HepG2 (cell line): ENCODE data around the gene SUSD2. TPM values are rescaled to one million over a fixed set of nuclear protein-coding genes. Genes with fewer than 3 reads are reported as not detected.

Experiments used
- ATAC-seq: fragments of 200-7000 bp; cut with Tn5 transposase; 3 replicates; pipeline ENCODE4 v1.9.1; 2020; ENCODE audit warnings: mild to moderate bottlenecking, moderate library complexity
- BruUV-seq: library from RNA; stranded (reverse); fragments of 400-500 nt; replicated peaks from 2 replicates; lab custom pipeline; 2021; lab: Mats Ljungman, UMichigan
- CTCF ChIA-PET: fragments of 300-600 bp; formaldehyde crosslinking; extraction: SDS; loops from one replicate; lab custom pipeline; 2021; ENCODE audit warnings: low total read pairs, inconsistent platforms, low intra/inter-chr PET ratio; lab: Yijun Ruan, JAX
- POLR2A ChIA-PET: fragments of 350-600 bp; sonication (Branson Sonifier 250); formaldehyde crosslinking; loops from one replicate; lab custom pipeline; 2020; ENCODE audit warnings: antibody characterized with exemption, inconsistent platforms; lab: Yijun Ruan, JAX
- DNase-seq: peaks from one replicate; pipeline ENCODE4 v3.0.0-alpha.2; 2015; ENCODE audit warnings: low spot score
- FAIRE-seq: peaks from 3 replicates; lab custom pipeline; 2011; peaks lifted over from hg19 to GRCh38; lab: Jason Lieb, UNC
- H2AFZ ChIP-seq: one replicate; pipeline ENCODE4 v1.6.1; 2011; ENCODE audit warnings: low read length, inconsistent platforms
- H3K27ac ChIP-seq: fragments of 300-600 bp; 3 replicates; pipeline ENCODE4 v1.8.0; 2011; ENCODE audit warnings: mixed run types, mild to moderate bottlenecking, mixed read lengths, low read length, inconsistent platforms; ENCODE audit not compliant: insufficient read depth; ENCODE audit errors: extremely low read length
- H3K27me3 ChIP-seq, 2 experiments: fragments of 200-600 bp in 1 of 2; 2 replicates in 1 of 2; 3 replicates in 1 of 2; pipeline versions ENCODE4 v1.6.0 to v1.8.0; 2011; ENCODE audit warnings: low read length in 2 of 2, mild to moderate bottlenecking in 2 of 2, moderate library complexity in 2 of 2, inconsistent platforms in 1 of 2; ENCODE audit not compliant: insufficient read depth in 2 of 2, control insufficient read depth in 1 of 2
- H3K36me3 ChIP-seq, 2 experiments: fragments of 200-600 bp in 1 of 2; replicated peaks in 1 of 2; 2 replicates in 1 of 2; 3 replicates in 1 of 2; pipeline versions ENCODE4 v1.5.1 to v1.8.0; 2011; ENCODE audit warnings: low read length in 2 of 2, inconsistent platforms in 1 of 2; ENCODE audit not compliant: insufficient read depth in 2 of 2, control insufficient read depth in 1 of 2
- H3K4me1 ChIP-seq: 2 replicates; pipeline ENCODE4 v1.5.1; 2012; ENCODE audit warnings: low read length, inconsistent platforms; ENCODE audit not compliant: insufficient read depth
- H3K4me2 ChIP-seq: 2 replicates; pipeline ENCODE4 v1.6.0; 2011; ENCODE audit warnings: low read depth, low read length, inconsistent platforms
- H3K4me3 ChIP-seq, 3 experiments: fragments of 200-600 bp in 1 of 3; sonication (generic), shearing (Covaris generic) in 1 of 3; replicated peaks in 1 of 3; 2 replicates each; pipeline ENCODE4 v1.5.1; 2011 to 2016; ENCODE audit warnings: low read length in 3 of 3, inconsistent platforms in 2 of 3, low read depth in 2 of 3, mild to moderate bottlenecking in 2 of 3, control low read depth in 1 of 3, mixed read lengths in 1 of 3; ENCODE audit not compliant: insufficient read depth in 1 of 3
- H3K79me2 ChIP-seq: one replicate; pipeline ENCODE4 v1.6.1; 2011; ENCODE audit warnings: low read length, inconsistent platforms; ENCODE audit not compliant: insufficient read depth
- H3K9ac ChIP-seq: 2 replicates; pipeline ENCODE4 v1.6.0; 2011; ENCODE audit warnings: mild to moderate bottlenecking, low read depth, low read length, inconsistent platforms; ENCODE audit not compliant: insufficient read depth
- H3K9me3 ChIP-seq: 2 replicates; pipeline ENCODE4 v1.5.1; 2012; ENCODE audit warnings: mild to moderate bottlenecking, low read length
- H4K20me1 ChIP-seq: 2 replicates; pipeline ENCODE4 v1.6.0; 2011; ENCODE audit warnings: inconsistent platforms, mild to moderate bottlenecking, low read length, moderate library complexity; ENCODE audit not compliant: insufficient read depth
- FLYWCH1 ChIP-seq: sonication (generic); formaldehyde crosslinking; IDR thresholded peaks from 2 replicates; pipeline ENCODE4 v1.8.1; 2023; ENCODE audit warnings: mild to moderate bottlenecking, missing genetic modification reagents
- KMT2B ChIP-seq: IDR thresholded peaks from 2 replicates; pipeline ENCODE4 v1.6.1; 2016; ENCODE audit warnings: missing genetic modification reagents, missing compliant biosample characterization
- NR2F6 ChIP-seq, 2 experiments: IDR thresholded peaks; 2 replicates each; pipeline ENCODE4 v1.6.1; 2016; ENCODE audit warnings: antibody characterized with exemption in 1 of 2, mild to moderate bottlenecking in 1 of 2
- SRSF1 ChIP-seq: fragments of 200-400 bp; formaldehyde crosslinking; optimal IDR thresholded peaks from 2 replicates; pipeline ENCODE3; 2017; ENCODE audit warnings: mild to moderate bottlenecking, low read depth, low read length, moderate library complexity
- TBL1XR1 ChIP-seq: fragments of 150-350 bp; IDR thresholded peaks from 2 replicates; pipeline ENCODE4 v1.6.1; 2014; ENCODE audit warnings: borderline replicate concordance, low read length; ENCODE audit not compliant: partially characterized antibody
- ZBTB42 ChIP-seq: sonication (generic); formaldehyde crosslinking; IDR thresholded peaks from 2 replicates; pipeline ENCODE4 v1.5.0; 2020; ENCODE audit warnings: mild to moderate bottlenecking, missing genetic modification reagents
- ZMYM4 ChIP-seq: sonication (generic); formaldehyde crosslinking; IDR thresholded peaks from 2 replicates; pipeline ENCODE4 v1.8.1; 2023; ENCODE audit warnings: mild to moderate bottlenecking, missing genetic modification reagents
- ZNF709 ChIP-seq: sonication (generic); formaldehyde crosslinking; IDR thresholded peaks from 2 replicates; pipeline ENCODE4 v1.5.0; 2020; ENCODE audit warnings: mild to moderate bottlenecking, missing genetic modification reagents
- ZSCAN12 ChIP-seq: sonication (generic); formaldehyde crosslinking; IDR thresholded peaks from 2 replicates; pipeline ENCODE4 v1.9.0; 2021; ENCODE audit warnings: mild to moderate bottlenecking, missing genetic modification reagents
- ZSCAN29 ChIP-seq: sonication (generic); formaldehyde crosslinking; conservative IDR thresholded peaks from 2 replicates; pipeline ENCODE4 v1.4.0; 2020; ENCODE audit warnings: mild to moderate bottlenecking, missing genetic modification reagents
- WGBS: methylation state at CpG from one replicate; pipeline ENCODE4 v1.1.6; 2017; ENCODE audit warnings: low lambda C conversion rate; 5-methylcytosine and 5-hydroxymethylcytosine counted together
- in situ Hi-C: cut with HindIII; loops from 2 replicates; pipeline ENCODE4 v1.10.0; 2017; ENCODE audit warnings: low pct_unique_long_range_greater_than_20kb; ENCODE audit not compliant: extremely low pct_ligation_motif_present
- intact Hi-C: fragments of 100-400 bp; cut with micrococcal nuclease; formaldehyde crosslinking; loops from one replicate; pipeline ENCODE4 v1.10.0; 2022; ENCODE audit not compliant: unreplicated experiment
- polyA plus RNA-seq, 8 experiments: library from polyadenylated mRNA; depleted of rRNA in 3 of 8; stranded (reverse) in 7 of 8; unstranded in 1 of 8; fragments of >200 nt; fragmentation: Illumina TruSeq in 4 of 8; extraction: Trizol in 4 of 8; gene quantifications; 2 replicates each; pipeline versions ENCODE4 v1.2.1 to v1.2.3, GENCODE V29; 2011 to 2016; ENCODE audit warnings: low read depth in 4 of 8, missing spikeins in 1 of 8, mixed read lengths in 1 of 8; ENCODE audit not compliant: insufficient read depth in 1 of 8
- total RNA-seq, 5 experiments: library from RNA; depleted of rRNA; stranded (reverse); fragments of >200 nt; fragmentation: Illumina TruSeq; extraction: Trizol; gene quantifications; 2 replicates each; pipeline ENCODE4 v1.2.3, GENCODE V29; 2016; ENCODE audit warnings: low read depth in 1 of 5
- TF ChIP-seq, protein P1 (sequence below): sonication (generic); formaldehyde crosslinking; IDR thresholded peaks from 2 replicates; pipeline ENCODE4 v1.5.0; 2020; ENCODE audit warnings: missing genetic modification reagents
- TF ChIP-seq, protein P2 (sequence below): sonication (generic); formaldehyde crosslinking; IDR thresholded peaks from 2 replicates; pipeline ENCODE4 v1.5.0; 2020; ENCODE audit warnings: missing genetic modification reagents, mild to moderate bottlenecking, borderline replicate concordance
- TF ChIP-seq, protein P3 (sequence below): sonication (generic); formaldehyde crosslinking; IDR thresholded peaks from 2 replicates; pipeline ENCODE4 v1.4.0; 2020; ENCODE audit warnings: mild to moderate bottlenecking, missing genetic modification reagents

Gene SUSD2
- total and polyA plus RNA-seq, 2 of the 13 experiments (the other 11 are each of a cell fraction or from before 2014, with no cell fraction given), result 2.1 to 11.0 TPM

DNA sequence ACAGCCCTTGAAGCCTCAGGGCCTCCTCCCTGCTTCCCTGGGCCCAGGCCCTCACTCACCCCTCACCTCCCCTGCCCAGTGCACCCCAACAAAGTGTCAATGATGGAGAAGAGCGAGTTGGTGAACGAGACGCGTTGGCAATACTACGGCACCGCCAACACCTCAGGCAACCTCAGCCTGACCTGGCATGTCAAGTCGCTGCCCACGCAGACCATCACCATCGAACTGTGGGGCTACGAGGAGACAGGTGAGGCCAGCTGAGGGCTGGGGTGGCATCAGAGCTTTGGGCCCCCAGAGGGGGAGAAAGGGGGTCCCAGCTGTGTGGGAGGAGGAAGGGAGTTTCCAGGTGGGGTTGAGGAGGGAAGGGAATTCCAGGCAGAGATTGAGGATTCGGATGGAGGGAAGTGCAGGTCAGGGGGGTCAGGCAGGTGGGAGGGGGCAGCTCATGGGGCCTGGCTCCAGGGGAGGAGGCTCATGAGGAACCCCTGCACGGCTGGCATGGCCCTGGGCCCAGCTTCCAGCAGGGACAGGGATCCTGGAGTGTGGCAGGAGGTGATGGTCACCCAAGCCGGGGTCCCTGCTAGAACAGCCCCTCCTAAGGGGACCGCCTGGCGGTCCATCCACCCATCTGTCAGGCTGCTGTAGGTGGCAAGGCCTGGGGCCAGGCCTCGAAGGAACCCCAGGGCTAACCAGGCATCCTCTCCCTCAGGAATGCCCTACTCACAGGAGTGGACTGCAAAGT is 2.9 kb downstream of the SUSD2 start (continued):
- no peak for TF ChIP-seq ZSCAN12 (CRISPR knock-in tag)
- TF ChIP-seq, all 625 proteins: peak for 0

DNA sequence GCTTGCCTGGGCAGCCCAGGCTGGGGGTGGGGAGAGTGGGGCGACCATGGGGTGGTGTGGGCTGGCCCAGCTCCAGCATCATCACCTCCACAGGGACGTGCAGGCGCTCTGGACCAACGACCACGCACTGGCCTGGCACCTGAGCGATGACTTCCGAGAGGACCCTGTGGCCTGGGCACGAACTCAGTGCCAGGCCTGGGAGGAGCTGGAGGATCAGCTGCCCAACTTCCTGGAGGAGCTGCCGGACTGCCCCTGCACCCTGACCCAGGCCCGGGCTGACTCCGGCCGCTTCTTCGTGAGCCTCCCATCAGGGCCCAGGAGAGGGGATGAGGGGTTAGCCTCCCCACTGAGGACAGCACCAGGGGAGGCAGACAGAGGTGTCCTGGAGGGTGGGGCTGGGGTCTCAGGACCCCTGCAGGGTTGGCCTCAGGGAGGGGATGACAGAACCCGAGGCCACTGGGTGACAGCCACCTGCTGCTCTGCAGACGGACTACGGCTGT is 3.8 kb downstream of the SUSD2 start:
- TF ChIP-seq, protein P1, sequence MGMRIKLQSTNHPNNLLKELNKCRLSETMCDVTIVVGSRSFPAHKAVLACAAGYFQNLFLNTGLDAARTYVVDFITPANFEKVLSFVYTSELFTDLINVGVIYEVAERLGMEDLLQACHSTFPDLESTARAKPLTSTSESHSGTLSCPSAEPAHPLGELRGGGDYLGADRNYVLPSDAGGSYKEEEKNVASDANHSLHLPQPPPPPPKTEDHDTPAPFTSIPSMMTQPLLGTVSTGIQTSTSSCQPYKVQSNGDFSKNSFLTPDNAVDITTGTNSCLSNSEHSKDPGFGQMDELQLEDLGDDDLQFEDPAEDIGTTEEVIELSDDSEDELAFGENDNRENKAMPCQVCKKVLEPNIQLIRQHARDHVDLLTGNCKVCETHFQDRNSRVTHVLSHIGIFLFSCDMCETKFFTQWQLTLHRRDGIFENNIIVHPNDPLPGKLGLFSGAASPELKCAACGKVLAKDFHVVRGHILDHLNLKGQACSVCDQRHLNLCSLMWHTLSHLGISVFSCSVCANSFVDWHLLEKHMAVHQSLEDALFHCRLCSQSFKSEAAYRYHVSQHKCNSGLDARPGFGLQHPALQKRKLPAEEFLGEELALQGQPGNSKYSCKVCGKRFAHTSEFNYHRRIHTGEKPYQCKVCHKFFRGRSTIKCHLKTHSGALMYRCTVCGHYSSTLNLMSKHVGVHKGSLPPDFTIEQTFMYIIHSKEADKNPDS (CRISPR knock-in tag), result no peak
- TF ChIP-seq KMT2B (CRISPR knock-in tag), result no peak
- TF ChIP-seq ZMYM4 (CRISPR knock-in tag), result no peak
- TF ChIP-seq, protein P2, sequence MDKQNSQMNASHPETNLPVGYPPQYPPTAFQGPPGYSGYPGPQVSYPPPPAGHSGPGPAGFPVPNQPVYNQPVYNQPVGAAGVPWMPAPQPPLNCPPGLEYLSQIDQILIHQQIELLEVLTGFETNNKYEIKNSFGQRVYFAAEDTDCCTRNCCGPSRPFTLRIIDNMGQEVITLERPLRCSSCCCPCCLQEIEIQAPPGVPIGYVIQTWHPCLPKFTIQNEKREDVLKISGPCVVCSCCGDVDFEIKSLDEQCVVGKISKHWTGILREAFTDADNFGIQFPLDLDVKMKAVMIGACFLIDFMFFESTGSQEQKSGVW (CRISPR knock-in tag), result no peak
- TF ChIP-seq ZBTB42 (CRISPR knock-in tag), result no peak
- TF ChIP-seq FLYWCH1 (CRISPR knock-in tag), result no peak
- TF ChIP-seq, protein P3, sequence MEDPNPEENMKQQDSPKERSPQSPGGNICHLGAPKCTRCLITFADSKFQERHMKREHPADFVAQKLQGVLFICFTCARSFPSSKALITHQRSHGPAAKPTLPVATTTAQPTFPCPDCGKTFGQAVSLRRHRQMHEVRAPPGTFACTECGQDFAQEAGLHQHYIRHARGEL, result no peak
- no peak for TF ChIP-seq ZSCAN29 (CRISPR knock-in tag)
- TF ChIP-seq TBL1XR1, result no peak
- no peak for TF ChIP-seq SRSF1
- TF ChIP-seq ZNF709 (CRISPR knock-in tag), result no peak
- no peak for TF ChIP-seq NR2F6 (IDR thresholded peaks at IDR 0.05)
- TF ChIP-seq NR2F6 (CRISPR knock-in tag; IDR thresholded peaks at IDR 0.05), result no peak
- ChIA-PET CTCF (no interaction called here), POLR2A (no interaction called here)
- Histone ChIP-seq H3K27me3 (no peaks in the 10 kb centered on the region), H3K4me2 (no peak overlapping the region), H4K20me1 (no peaks in the 10 kb centered on the region), H3K9me3 (no peaks in the 10 kb centered on the region), H3K4me1 (peaks cover 31% of the 10 kb centered on the region), H3K79me2 (no peaks in the 10 kb centered on the region), H3K4me3 (no peak overlapping the region), H2AFZ (no peak overlapping the region), H3K36me3 (no peaks in the 10 kb centered on the region), H3K9ac (no peak overlapping the region), H3K27ac (no peak overlapping the region)
- in situ Hi-C loops (loop anchor here (5.0 kb wide), 1 partner anchor 62 kb away; the partner anchor contains the start of gene GGT5), intact Hi-C loops (no loop called here)
- BruUV-seq, result no TSS peak
- ATAC-seq, result no peak
- no peak for DNase-seq
- FAIRE-seq, result no peak
- no CpG with 5 or more reads among the region's 16 CpGs for WGBS
